ACC112 (cell line): ENCODE results near the gene GFI1.
A peak's percentile ranks its signal among the peaks of the same experiment; 100 is the strongest.

Experiments used
- H2AFZ ChIP-seq: fragments of 200-600 bp; sonication (generic); one replicate; pipeline ENCODE4 v1.6.0; 2017; ENCODE audit warnings: antibody characterized with exemption, low read length; ENCODE audit not compliant: unreplicated experiment
- H3K27ac ChIP-seq: fragments of 200-600 bp; sonication (generic); 2 replicates; pipeline ENCODE4 v1.5.1; 2014; ENCODE audit warnings: low read depth, mild to moderate bottlenecking, antibody characterized with exemption, low read length, moderate library complexity
- H3K27me3 ChIP-seq: fragments of 200-600 bp; sonication (generic); 2 replicates; pipeline ENCODE4 v1.6.1; 2014; ENCODE audit warnings: mild to moderate bottlenecking, antibody characterized with exemption, low read length, moderate library complexity, mixed read lengths; ENCODE audit not compliant: insufficient read depth
- H3K36me3 ChIP-seq: fragments of 200-600 bp; sonication (generic); 2 replicates; pipeline ENCODE4 v1.6.1; 2016; ENCODE audit warnings: mild to moderate bottlenecking, antibody characterized with exemption, low read length, moderate library complexity, mixed read lengths; ENCODE audit not compliant: insufficient read depth
- H3K4me1 ChIP-seq: fragments of 200-600 bp; sonication (generic); one replicate; pipeline ENCODE4 v1.6.1; 2016; ENCODE audit warnings: low read length, mixed read lengths; ENCODE audit not compliant: insufficient read depth, unreplicated experiment, control insufficient read depth
- H3K4me3 ChIP-seq: fragments of 200-600 bp; sonication (generic); 2 replicates; pipeline ENCODE4 v1.5.1; 2014; ENCODE audit warnings: mild to moderate bottlenecking, low read depth, low read length
- H3K79me2 ChIP-seq: fragments of 200-600 bp; sonication (generic); one replicate; pipeline ENCODE4 v1.6.0; 2016; ENCODE audit warnings: low read length; ENCODE audit not compliant: control insufficient read depth, unreplicated experiment, insufficient read depth

Gene GFI1

GRCh38 chr1:92505015-92505692 lies 18.4 kb upstream of the GFI1 start:
- Histone ChIP-seq H3K4me3 (no peak overlapping the region), H3K27me3 (no peaks in the 10 kb centered on the region), H3K4me1 (peaks cover 12% of the 10 kb centered on the region), H3K36me3 (no peaks in the 10 kb centered on the region), H3K27ac (no peak overlapping the region), H2AFZ (no peak overlapping the region), H3K79me2 (no peaks in the 10 kb centered on the region)

GRCh38 chr1:92504291-92505014 lies 17.7 kb upstream of the GFI1 start:
- Histone ChIP-seq H2AFZ (no peak overlapping the region), H3K4me1 (peaks cover 12% of the 10 kb centered on the region), H3K27me3 (no peaks in the 10 kb centered on the region), H3K4me3 (no peak overlapping the region), H3K27ac (no peak overlapping the region), H3K79me2 (no peaks in the 10 kb centered on the region), H3K36me3 (no peaks in the 10 kb centered on the region)

- no peak overlapping the region for H3K4me3 ChIP-seq
- H2AFZ ChIP-seq = no peak overlapping the region
- H3K27me3 ChIP-seq = no peaks in the 10 kb centered on the region
- H3K27ac ChIP-seq = no peak overlapping the region
- peaks cover 12% of the 10 kb centered on the region for H3K4me1 ChIP-seq
- H3K79me2 ChIP-seq = no peaks in the 10 kb centered on the region
- H3K36me3 ChIP-seq = no peaks in the 10 kb centered on the region
Measured at GRCh38 chr1:92503926-92504285, 17.2 kb upstream of the GFI1 start.

- Histone ChIP-seq H3K27ac (no peak overlapping the region), H3K27me3 (no peaks in the 10 kb centered on the region), H3K4me1 (peaks cover 12% of the 10 kb centered on the region), H3K79me2 (no peaks in the 10 kb centered on the region), H2AFZ (no peak overlapping the region), H3K4me3 (no peak overlapping the region), H3K36me3 (no peaks in the 10 kb centered on the region)
Measured at GRCh38 chr1:92503043-92503925, 16.6 kb upstream of the GFI1 start.

GRCh38 chr1:92502247-92502646 lies 15.5 kb upstream of the GFI1 start:
- H3K4me1 ChIP-seq = peaks cover 12% of the 10 kb centered on the region
- H2AFZ ChIP-seq = peak overlapping the region; percentile 40
- no peaks in the 10 kb centered on the region for H3K36me3 ChIP-seq
- H3K27ac ChIP-seq = peak overlapping the region; percentile 62
- H3K4me3 ChIP-seq = no peak overlapping the region; the same call in 1 of the 2 replicates
- no peaks in the 10 kb centered on the region for H3K27me3 ChIP-seq
- no peaks in the 10 kb centered on the region for H3K79me2 ChIP-seq

- Histone ChIP-seq H3K79me2 (no peaks in the 10 kb centered on the region), H3K4me1 (peaks cover 12% of the 10 kb centered on the region), H3K4me3 (no peak overlapping the region), H3K27ac (no peak overlapping the region), H3K27me3 (no peaks in the 10 kb centered on the region), H3K36me3 (no peaks in the 10 kb centered on the region), H2AFZ (no peak overlapping the region)
Measured at GRCh38 chr1:92500552-92500951, 13.8 kb upstream of the GFI1 start.

- no peaks in the 10 kb centered on the region for H3K4me1 ChIP-seq
- H3K36me3 ChIP-seq = no peaks in the 10 kb centered on the region
- no peaks in the 10 kb centered on the region for H3K27me3 ChIP-seq
- no peak overlapping the region for H2AFZ ChIP-seq
- no peak overlapping the region for H3K4me3 ChIP-seq
- H3K27ac ChIP-seq = no peak overlapping the region
- no peaks in the 10 kb centered on the region for H3K79me2 ChIP-seq
Measured at GRCh38 chr1:92495392-92496063, 8.8 kb upstream of the GFI1 start.

GRCh38 chr1:92494485-92495141 lies 7.9 kb upstream of the GFI1 start:
- Histone ChIP-seq H3K4me1 (no peaks in the 10 kb centered on the region), H3K27me3 (no peaks in the 10 kb centered on the region), H3K79me2 (no peaks in the 10 kb centered on the region), H3K27ac (no peak overlapping the region), H3K36me3 (no peaks in the 10 kb centered on the region), H3K4me3 (no peak overlapping the region), H2AFZ (no peak overlapping the region)

GRCh38 chr1:92493139-92493538 lies 6.4 kb upstream of the GFI1 start:
- Histone ChIP-seq H3K27me3 (peaks cover 4% of the 10 kb centered on the region), H3K36me3 (no peaks in the 10 kb centered on the region), H3K27ac (no peak overlapping the region), H2AFZ (no peak overlapping the region), H3K4me3 (no peak overlapping the region), H3K4me1 (no peaks in the 10 kb centered on the region), H3K79me2 (no peaks in the 10 kb centered on the region)

- no peak overlapping the region for H3K27ac ChIP-seq
- H3K4me1 ChIP-seq = peaks cover 11% of the 10 kb centered on the region
- H3K36me3 ChIP-seq = no peaks in the 10 kb centered on the region
- peaks cover 45% of the 10 kb centered on the region for H3K27me3 ChIP-seq
- no peak overlapping the region for H2AFZ ChIP-seq
- no peak overlapping the region for H3K4me3 ChIP-seq
- no peaks in the 10 kb centered on the region for H3K79me2 ChIP-seq
Measured at GRCh38 chr1:92488832-92489231, 2.1 kb upstream of the GFI1 start.
